ENCODE data around the gene PRKAR1B.

Gene PRKAR1B

DNA sequence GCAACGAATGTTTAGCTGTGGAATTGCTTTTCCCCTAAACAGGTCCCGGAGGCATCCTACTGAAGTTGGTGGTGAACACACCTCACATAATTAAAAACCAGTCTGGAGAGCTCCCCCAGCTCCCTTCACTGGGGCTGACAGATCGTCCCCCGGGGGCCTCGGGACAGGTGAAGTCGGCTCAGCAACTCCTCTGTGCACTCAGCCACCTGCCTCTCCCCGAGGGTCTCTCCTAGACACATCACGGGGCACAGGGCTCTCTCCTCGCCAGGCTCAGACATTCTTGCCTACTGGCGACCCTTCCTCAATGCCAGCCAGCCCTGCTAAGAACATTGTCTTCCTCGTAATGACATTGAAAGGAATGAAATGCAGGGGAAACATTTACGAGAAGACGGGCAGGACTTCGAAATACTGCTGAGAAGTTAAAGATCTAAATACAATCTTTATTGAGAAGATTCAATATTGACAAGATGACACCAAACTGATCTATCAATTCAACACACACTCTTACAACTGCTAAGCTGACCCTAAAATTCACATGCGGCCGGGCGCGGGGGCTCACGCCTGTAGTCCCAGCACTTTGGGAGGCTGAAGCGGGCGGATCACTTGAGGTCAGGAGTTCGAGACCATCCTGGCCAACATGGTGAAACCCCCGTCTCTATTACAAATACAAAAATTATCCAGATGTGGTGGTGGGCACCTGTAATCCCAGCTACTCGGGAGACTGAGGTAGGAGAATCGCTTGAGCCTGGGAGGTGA is 88.6 kb downstream of the PRKAR1B start:
- TF ChIP-seq GATA2 (IDR thresholded peaks at IDR 0.05; ENCODE audit: low read depth, low read length) = no peak
- no peak for TF ChIP-seq GATA3 (IDR thresholded peaks at IDR 0.05; ENCODE audit: low read depth, low read length)

DNA sequence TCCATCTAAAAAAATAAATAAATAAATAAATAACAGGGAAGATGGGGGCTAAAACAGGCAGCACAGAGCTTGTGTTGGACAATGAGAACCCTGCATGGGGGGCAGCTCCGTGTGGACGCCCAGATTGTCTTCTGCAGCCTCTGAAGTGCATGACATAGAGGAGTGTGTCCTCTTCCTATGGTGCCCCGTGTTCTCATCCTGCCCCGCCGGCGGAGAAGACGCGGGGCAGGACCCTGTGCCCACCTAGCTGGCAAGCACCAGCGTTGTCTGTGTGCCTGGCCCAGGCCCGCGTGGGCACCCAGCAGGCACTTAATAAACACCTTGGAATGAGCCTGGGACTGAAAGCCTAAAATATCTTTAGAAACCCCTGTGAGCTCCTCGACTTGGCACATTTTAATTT is 89.3 kb downstream of the PRKAR1B start:
- no peak for TF ChIP-seq GATA2 (IDR thresholded peaks at IDR 0.05; ENCODE audit: low read depth, low read length)
- no peak for TF ChIP-seq GATA3 (IDR thresholded peaks at IDR 0.05; ENCODE audit: low read depth, low read length)

DNA sequence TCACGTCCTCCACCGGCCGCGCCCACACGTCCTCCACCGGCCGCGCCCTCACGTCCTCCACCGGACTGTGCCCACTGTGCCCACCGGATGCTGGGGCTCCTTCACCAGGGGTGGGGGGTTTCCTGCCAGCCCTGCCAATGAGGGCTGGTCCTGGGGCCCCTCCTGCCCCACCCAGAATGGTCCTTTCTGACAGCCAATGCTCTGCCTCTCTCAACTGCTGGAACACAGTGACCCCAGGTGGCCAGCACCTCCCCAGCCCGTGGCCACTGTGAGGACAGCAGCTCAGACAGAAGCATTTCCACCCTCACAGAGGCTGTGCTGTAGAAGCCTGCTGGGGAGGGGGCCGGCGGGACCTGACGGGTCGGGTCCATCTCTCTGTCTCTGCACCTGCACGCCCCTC is 90.7 kb downstream of the PRKAR1B start:
- TF ChIP-seq GATA2 (IDR thresholded peaks at IDR 0.05; ENCODE audit: low read depth, low read length) = no peak

DNA sequence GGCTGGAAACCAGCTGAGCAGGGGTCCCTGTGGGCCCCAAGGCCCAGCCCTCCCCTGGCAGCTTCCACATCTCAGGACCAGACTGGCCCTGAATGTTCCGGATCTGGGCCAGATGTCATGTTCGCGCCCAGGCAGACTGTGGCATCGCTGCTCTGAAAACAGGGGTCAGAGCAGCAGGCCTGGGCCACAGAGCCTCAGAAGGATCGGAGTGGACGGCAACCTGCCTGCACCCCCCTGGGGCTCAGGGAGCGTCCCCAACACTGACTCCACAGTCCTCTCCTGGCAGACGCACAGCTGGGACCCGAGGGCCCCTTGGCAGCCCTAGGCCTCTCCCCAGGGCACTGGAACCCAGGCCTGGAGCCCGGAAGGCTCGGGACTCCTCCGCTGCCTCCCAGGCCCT is 91.9 kb downstream of the PRKAR1B start:
- no peak for TF ChIP-seq GATA3 (IDR thresholded peaks at IDR 0.05; ENCODE audit: low read depth, low read length)
- TF ChIP-seq GATA2 (IDR thresholded peaks at IDR 0.05; ENCODE audit: low read depth, low read length) = no peak

DNA sequence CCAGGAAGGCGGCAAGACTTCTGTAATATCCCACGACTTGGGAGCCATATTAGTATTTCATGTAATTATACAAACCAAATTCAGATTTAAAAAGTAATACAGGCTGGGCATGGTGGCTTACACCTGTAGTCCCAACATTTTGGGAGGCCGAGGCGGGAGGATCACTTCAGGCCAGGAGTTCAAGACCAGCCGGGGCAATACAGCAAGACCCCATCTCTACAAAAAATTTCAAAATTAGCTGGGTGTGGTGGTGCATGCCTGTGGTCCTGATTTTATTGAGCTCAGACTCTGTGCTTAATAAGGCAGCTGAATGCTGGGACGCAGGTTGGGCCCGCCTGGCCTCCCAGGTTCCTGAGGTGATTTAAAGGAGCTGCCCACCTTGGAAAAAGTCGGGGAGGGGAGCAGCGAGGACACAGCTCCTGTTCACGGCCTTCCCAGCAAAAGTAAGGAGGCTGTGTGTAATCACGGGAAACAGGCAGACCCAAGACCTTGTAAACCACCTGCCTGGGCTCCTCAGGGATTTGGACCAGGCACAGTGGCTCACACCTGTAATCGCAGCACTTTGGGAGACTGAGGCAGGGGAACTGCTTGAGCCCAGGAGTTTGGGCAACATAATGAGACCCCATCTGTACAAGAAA is 93.6 kb downstream of the PRKAR1B start:
- TF ChIP-seq GATA2 (IDR thresholded peaks at IDR 0.05; ENCODE audit: low read depth, low read length) = no peak
- TF ChIP-seq GATA3 (IDR thresholded peaks at IDR 0.05; ENCODE audit: low read depth, low read length) = no peak

DNA sequence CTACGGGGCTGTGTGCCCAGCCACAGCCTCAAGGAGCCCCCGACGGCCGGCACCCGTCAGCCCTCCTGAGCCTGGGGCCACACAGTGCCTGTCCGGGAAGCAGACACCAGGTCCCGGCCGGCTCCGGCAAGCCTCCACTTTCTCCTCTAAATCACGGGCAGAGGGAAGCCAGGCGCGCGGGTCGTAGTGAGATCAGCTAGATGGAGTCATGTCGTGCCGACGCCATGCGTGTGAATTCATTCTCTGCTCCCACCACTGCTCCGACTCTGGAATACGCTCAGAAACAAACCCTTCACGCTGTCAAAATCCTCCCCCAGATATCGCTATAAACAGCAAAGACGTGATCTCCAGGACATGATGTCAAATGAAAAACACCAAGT is 94.3 kb downstream of the PRKAR1B start:
- TF ChIP-seq GATA2 (IDR thresholded peaks at IDR 0.05; ENCODE audit: low read depth, low read length) = no peak
- TF ChIP-seq GATA3 (IDR thresholded peaks at IDR 0.05; ENCODE audit: low read depth, low read length) = no peak

DNA sequence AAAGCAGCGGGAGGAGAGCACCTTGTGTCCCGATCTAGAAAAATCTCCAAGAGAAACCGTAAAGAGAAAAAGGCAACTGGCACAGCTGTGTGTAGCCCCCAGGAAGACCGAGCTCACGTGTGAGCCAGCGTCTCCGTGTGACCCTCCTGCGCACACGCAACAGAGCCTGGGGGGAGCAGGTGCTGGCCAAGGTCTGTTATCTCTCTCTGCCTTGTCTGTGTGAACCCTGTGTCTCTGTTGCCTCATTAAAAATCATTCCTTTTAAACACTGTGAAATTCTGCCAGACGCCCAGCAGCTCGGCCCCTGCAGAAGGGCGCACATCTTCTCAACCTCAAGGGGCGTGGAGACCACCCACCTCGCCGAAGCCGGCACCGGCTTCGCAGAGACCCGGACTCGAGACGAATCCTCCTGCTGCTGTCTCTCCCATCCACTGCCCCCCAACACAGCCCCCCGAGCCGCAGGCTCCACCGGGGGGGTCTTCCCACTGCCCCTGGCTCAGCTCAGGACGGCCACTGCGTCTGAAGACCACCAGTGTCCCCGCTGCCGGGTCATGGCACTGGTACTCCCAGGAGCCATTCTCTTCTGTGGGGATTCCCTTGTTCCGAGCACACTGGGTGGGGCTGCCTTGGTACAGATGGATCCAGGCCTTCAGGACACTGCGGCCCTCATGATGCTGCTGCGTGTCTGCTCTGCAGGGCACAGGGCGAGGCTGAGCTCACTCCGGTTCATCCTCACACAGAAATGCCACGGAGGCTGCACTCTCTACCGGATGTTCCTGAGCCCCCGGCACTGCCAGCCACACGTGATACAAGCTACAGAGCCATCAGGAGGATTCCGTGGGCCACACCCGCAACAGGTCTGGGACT is 94.9 kb downstream of the PRKAR1B start:
- TF ChIP-seq GATA3 (IDR thresholded peaks at IDR 0.05; ENCODE audit: low read depth, low read length) (no peak), GATA2 (IDR thresholded peaks at IDR 0.05; ENCODE audit: low read depth, low read length) (no peak)

DNA sequence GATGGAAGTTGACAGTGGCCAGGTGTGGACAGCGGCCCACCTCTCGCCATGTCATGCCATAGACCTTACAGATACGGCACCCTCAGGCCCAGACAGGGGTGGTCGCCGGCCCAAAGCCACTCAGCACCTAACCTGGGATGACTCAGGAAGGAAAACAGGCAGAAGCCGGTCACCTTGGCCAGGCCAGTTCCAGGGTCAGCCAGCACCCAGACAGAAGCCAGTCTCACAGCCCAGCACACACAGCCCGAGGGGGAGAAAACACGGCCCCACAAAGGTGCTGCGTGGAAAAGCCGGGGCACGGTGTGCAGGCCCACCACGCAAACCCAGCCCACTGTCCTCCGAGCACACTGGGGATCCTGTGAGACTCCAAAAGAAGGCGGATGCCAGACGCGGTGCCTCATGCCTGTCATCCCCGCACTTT is 95.8 kb downstream of the PRKAR1B start:
- TF ChIP-seq GATA3 (IDR thresholded peaks at IDR 0.05; ENCODE audit: low read depth, low read length) = no peak
- TF ChIP-seq GATA2 (IDR thresholded peaks at IDR 0.05; ENCODE audit: low read depth, low read length) = no peak

DNA sequence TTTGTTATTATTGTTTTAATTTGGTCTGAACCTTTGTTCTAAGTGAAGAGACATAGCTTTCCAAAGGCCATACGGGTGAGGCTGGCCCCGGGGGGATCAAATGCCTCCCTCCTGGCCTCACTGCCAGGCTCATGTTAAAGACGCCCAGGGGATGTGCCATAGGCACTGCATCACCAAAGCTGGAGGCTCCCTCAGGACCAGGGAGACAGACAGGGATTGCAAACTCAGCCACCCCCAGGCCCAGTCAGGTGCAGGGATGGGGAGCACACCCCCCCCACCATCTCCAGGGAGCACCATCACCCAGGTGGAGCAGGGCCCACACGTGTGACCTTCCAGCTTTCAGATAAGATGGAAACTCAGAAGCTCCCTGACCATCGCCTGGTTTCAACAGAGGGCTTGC is 96.5 kb downstream of the PRKAR1B start:
- TF ChIP-seq GATA2 (IDR thresholded peaks at IDR 0.05; ENCODE audit: low read depth, low read length) (no peak), GATA3 (IDR thresholded peaks at IDR 0.05; ENCODE audit: low read depth, low read length) (no peak)

DNA sequence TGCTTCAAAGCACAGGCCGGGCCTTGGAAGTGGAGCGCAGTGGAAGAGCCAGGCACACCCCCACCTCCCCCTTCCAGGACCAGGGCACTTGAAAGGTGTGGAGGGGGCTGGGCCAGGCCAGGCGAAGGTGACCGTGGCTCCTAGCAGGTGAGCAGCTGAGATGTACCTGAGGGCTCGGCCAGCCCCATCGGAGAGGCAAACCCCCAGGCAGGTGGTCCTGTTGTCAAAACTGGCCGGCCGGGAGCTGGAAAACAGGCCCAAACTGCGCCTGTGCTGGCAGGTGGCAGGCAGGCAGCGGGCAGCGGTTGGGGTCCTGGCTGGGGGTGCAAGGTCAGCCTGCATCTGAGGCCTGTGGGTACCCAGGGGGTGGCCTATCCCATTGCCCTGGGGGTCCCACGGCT is 97.0 kb downstream of the PRKAR1B start:
- no peak for TF ChIP-seq GATA2 (IDR thresholded peaks at IDR 0.05; ENCODE audit: low read depth, low read length)
- no peak for TF ChIP-seq GATA3 (IDR thresholded peaks at IDR 0.05; ENCODE audit: low read depth, low read length)

DNA sequence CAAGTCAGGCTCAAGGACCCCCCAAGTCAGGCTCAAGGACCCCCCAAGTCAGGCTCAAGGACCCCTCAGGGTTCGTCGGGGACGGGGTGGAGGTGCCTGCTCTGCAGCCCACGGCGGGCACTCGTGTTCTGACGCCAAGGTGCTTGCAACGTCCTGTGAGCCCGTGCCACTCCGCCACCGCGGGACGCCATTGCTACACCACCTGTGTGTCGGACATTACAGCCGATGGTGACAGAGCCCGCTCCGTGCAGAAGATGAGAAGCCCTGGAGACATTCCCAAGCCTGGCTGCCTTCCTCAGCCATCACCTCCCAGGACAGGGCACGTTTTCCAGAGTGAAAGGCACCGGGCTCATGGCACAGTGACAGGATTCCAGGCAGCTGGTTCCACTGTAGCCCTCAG is 98.3 kb downstream of the PRKAR1B start:
- TF ChIP-seq GATA2 (IDR thresholded peaks at IDR 0.05; ENCODE audit: low read depth, low read length) = no peak
- no peak for TF ChIP-seq GATA3 (IDR thresholded peaks at IDR 0.05; ENCODE audit: low read depth, low read length)

DNA sequence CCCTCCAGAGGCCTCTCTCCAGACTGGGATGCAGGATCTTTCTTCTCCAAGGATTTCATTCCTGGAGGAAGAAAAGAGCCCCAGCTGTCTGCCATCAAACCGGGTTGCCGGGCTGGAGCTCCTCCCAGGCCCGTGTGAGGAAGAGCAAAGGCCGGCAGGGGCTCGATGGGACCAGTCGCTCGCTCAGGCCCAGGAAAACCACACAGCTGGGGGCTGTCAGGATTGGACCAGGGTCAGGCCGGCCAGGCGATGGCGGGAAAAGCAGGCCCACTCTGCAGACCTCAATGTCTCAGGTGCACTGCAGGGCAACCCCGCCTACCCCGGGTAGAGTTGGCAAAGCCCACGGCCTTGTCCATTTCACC is 98.7 kb downstream of the PRKAR1B start:
- TF ChIP-seq GATA2 (IDR thresholded peaks at IDR 0.05; ENCODE audit: low read depth, low read length) (no peak), GATA3 (IDR thresholded peaks at IDR 0.05; ENCODE audit: low read depth, low read length) (no peak)

DNA sequence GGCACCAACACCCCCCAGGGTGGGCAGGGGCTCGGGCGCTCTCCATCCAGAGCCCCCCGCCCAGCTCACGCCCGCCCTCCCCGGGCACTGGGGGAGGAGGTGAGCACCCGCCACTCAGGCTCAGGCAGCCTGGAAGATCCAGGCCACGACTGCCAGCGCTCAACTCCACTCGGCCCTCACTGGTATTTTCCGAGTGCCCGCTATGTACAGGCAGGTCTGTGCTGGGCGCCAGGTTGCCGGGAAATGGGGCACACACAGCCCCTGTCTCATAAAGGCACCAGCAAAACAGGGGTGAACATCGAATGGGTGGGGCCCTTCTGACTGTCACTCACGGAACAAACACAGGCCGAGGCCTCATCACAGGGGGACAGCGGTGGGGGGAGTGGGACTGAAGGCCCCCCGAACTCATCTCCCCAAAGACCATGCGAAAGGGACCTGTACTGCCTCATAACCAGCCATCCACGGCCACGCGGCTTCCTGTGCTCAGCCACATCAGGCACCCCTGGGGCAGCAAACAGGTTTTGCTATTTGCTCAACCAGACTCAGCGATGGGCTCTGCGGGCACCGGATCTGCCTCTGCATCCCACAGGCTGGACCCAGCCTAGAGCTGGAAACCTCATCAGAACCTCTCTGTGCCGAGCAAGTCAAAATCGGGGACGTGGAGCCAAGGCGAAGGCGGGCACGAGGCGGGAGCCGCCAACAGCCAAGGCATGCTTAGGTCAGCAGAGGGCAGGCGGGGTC is 99.2 kb downstream of the PRKAR1B start:
- TF ChIP-seq GATA3 (IDR thresholded peaks at IDR 0.05; ENCODE audit: low read depth, low read length) = no peak
- no peak for TF ChIP-seq GATA2 (IDR thresholded peaks at IDR 0.05; ENCODE audit: low read depth, low read length)

DNA sequence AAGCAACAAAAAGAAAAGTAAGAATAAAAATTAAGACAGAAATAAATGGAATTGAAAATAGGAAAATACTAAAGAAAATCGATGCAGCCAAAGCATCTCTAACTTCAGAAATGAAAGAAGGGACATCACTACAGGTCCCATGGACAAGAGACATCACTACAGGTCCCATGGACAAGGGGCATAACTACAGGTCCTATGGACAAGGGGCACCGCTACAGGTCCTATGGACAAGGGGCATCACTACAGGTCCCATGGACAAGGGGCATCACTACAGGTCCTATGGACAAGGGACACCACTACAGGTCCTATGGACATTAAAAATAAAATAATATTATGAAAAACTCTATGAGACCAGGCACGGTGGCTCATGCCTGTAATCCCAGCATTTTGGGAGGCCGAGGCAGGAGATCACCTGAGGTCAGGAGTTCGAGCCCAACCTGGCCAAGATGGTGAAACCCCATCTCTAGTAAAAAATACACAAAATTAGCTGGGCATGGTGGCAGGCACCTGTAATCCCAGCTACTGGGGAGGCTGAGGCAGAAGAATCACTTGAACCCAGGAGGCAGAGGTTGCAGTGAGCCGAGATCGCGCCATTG is 101.6 kb downstream of the PRKAR1B start:
- TF ChIP-seq GATA2 (IDR thresholded peaks at IDR 0.05; ENCODE audit: low read depth, low read length) = no peak
- no peak for TF ChIP-seq GATA3 (IDR thresholded peaks at IDR 0.05; ENCODE audit: low read depth, low read length)

All from SH-SY5Y (cell line).